ENCODE data around the gene NUCB1.

DNA sequence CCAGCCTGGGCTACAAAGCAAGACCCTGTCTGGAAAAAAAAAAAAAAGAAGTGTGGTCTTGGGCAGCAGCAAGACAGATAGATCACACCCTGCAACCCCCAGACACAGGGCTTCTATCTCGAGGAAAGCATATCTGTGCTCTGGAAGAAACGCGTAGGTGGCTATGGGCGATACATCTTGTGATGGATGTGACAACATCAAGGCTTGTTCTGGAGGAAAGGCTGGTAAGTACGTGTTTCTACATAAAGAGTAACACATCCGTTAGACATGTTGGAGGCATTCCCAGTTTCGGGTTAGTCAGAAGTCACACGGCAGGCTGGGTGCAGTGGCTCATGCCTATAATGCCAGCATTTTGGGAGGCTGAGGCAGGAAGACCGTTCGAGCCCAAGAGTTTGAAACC is 26.8 kb downstream of the NUCB1 start:
- TF ChIP-seq POLR2A (IDR thresholded peaks at IDR 0.05; ENCODE audit: low read depth, low read length) (no peak), MYC (IDR thresholded peaks at IDR 0.05; ENCODE audit: low read depth, low read length) (no peak), POLR2AphosphoS5 (IDR thresholded peaks at IDR 0.05; ENCODE audit: insufficient read depth, low read depth, low read length) (no peak), FOS (IDR thresholded peaks at IDR 0.05; ENCODE audit: borderline replicate concordance, insufficient read depth, low read length) (no peak), EZH2 (IDR thresholded peaks at IDR 0.05; ENCODE audit: borderline replicate concordance, low read depth, low read length, severe bottlenecking) (no peak), JUN (IDR thresholded peaks at IDR 0.05; ENCODE audit: borderline replicate concordance, insufficient read depth, insufficient read length, low read depth) (no peak), GATA2 (IDR thresholded peaks at IDR 0.05; ENCODE audit: insufficient read depth, insufficient read length, low read depth, low read length) (no peak)
- TF ChIP-seq, protein P1, sequence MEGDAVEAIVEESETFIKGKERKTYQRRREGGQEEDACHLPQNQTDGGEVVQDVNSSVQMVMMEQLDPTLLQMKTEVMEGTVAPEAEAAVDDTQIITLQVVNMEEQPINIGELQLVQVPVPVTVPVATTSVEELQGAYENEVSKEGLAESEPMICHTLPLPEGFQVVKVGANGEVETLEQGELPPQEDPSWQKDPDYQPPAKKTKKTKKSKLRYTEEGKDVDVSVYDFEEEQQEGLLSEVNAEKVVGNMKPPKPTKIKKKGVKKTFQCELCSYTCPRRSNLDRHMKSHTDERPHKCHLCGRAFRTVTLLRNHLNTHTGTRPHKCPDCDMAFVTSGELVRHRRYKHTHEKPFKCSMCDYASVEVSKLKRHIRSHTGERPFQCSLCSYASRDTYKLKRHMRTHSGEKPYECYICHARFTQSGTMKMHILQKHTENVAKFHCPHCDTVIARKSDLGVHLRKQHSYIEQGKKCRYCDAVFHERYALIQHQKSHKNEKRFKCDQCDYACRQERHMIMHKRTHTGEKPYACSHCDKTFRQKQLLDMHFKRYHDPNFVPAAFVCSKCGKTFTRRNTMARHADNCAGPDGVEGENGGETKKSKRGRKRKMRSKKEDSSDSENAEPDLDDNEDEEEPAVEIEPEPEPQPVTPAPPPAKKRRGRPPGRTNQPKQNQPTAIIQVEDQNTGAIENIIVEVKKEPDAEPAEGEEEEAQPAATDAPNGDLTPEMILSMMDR (IDR thresholded peaks at IDR 0.05; ENCODE audit: extremely low read depth in 1 of 2, insufficient read depth in 1 of 2, low read depth in 1 of 2, low read length in 2 of 2): no peak
- TF ChIP-seq, protein P2, sequence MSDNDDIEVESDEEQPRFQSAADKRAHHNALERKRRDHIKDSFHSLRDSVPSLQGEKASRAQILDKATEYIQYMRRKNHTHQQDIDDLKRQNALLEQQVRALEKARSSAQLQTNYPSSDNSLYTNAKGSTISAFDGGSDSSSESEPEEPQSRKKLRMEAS (IDR thresholded peaks at IDR 0.05; ENCODE audit: insufficient read depth, insufficient read length): no peak

All from endothelial cell of umbilical vein (primary cell).